ENCODE results near the gene MAGEA3. TPM values are rescaled to one million over a fixed set of nuclear protein-coding genes. Genes with fewer than 3 reads are reported as not detected.
"Not testable (repeated sequence)": the region's sequence is repeated elsewhere in the genome, so short reads cannot be mapped to it uniquely, and the experiment has no call there.

The MAGEA3 gene
- total RNA-seq, 4 donors from 2014 or later = not detected

GRCh38 chrX:152658302-152658701 lies 40.3 kb upstream of the MAGEA3 start:
- no peaks in the 10 kb centered on the region for H3K27me3 ChIP-seq
- no peak overlapping the region for H3K4me3 ChIP-seq
- no peak for DNase-seq (ENCODE audit: low spot score in 2 of 2)
- no peaks in the 10 kb centered on the region for H3K36me3 ChIP-seq
- no peak for TF ChIP-seq EP300 (IDR thresholded peaks at IDR 0.05)
- TF ChIP-seq POLR2AphosphoS5 (IDR thresholded peaks at IDR 0.05) = no peak
- TF ChIP-seq CTCF (IDR thresholded peaks at IDR 0.05) = no peak
- TF ChIP-seq POLR2A (IDR thresholded peaks at IDR 0.05) = no peak
- no peaks in the 10 kb centered on the region for H3K4me1 ChIP-seq
- H3K27ac ChIP-seq = no peak overlapping the region
- 55% methylated on average over 2 of the region's 2 CpGs for WGBS
- H3K9me3 ChIP-seq = no peaks in the 10 kb centered on the region

- Histone ChIP-seq H3K27ac (no peak overlapping the region), H3K36me3 (no peaks in the 10 kb centered on the region), H3K9me3 (no peaks in the 10 kb centered on the region), H3K27me3 (no peaks in the 10 kb centered on the region), H3K4me1 (no peaks in the 10 kb centered on the region), H3K4me3 (no peak overlapping the region)
- no peak for DNase-seq (ENCODE audit: low spot score in 2 of 2)
- WGBS = 50% methylated on average over 3 of the region's 4 CpGs
- TF ChIP-seq POLR2AphosphoS5 (IDR thresholded peaks at IDR 0.05) (no peak), POLR2A (IDR thresholded peaks at IDR 0.05) (no peak), EP300 (IDR thresholded peaks at IDR 0.05) (no peak), CTCF (IDR thresholded peaks at IDR 0.05) (no peak)
These were observed 35.5 kb upstream of the MAGEA3 start for GRCh38 chrX:152663086-152663485.

GRCh38 chrX:152674135-152674534 lies 24.5 kb upstream of the MAGEA3 start:
- Histone ChIP-seq H3K4me3 (no peak overlapping the region), H3K27ac (no peak overlapping the region), H3K9me3 (no peaks in the 10 kb centered on the region), H3K36me3 (no peaks in the 10 kb centered on the region), H3K27me3 (no peaks in the 10 kb centered on the region), H3K4me1 (no peaks in the 10 kb centered on the region)
- TF ChIP-seq POLR2AphosphoS5 (IDR thresholded peaks at IDR 0.05) (no peak), POLR2A (IDR thresholded peaks at IDR 0.05) (no peak)
- 76% methylated on average over 2 of the region's 2 CpGs for WGBS
- DNase-seq (ENCODE audit: low spot score in 2 of 2) = no peak

GRCh38 chrX:152674652-152675051 lies 23.9 kb upstream of the MAGEA3 start:
- 80% methylated on average over 3 of the region's 3 CpGs for WGBS
- not testable (repeated sequence) for H3K9me3 ChIP-seq; H3K4me1 ChIP-seq; H3K4me3 ChIP-seq; DNase-seq (ENCODE audit: low spot score in 2 of 2); H3K36me3 ChIP-seq; H3K27me3 ChIP-seq; H3K27ac ChIP-seq

- H3K36me3 ChIP-seq; DNase-seq (ENCODE audit: low spot score in 2 of 2); H3K4me3 ChIP-seq; H3K27me3 ChIP-seq; H3K4me1 ChIP-seq; H3K9me3 ChIP-seq; H3K27ac ChIP-seq: not testable (repeated sequence)
- WGBS = no CpG with 5 or more reads among the region's 3 CpGs
These were observed 17.6 kb upstream of the MAGEA3 start for GRCh38 chrX:152681012-152681411.

GRCh38 chrX:152700390-152700789 lies 1.8 kb downstream of the MAGEA3 start:
- not testable (repeated sequence) for H3K27me3 ChIP-seq, H3K9me3 ChIP-seq, H3K27ac ChIP-seq, H3K36me3 ChIP-seq, H3K4me3 ChIP-seq, H3K4me1 ChIP-seq
- 100% methylated on average over 3 of the region's 5 CpGs for WGBS
- peak in 1 of 2 donors; percentile 49 for DNase-seq (ENCODE audit: low spot score in 2 of 2)

GRCh38 chrX:152706500-152706899 lies 7.9 kb downstream of the MAGEA3 start:
- not testable (repeated sequence) for H3K4me1 ChIP-seq; H3K4me3 ChIP-seq; H3K36me3 ChIP-seq; H3K27ac ChIP-seq; H3K9me3 ChIP-seq; DNase-seq (ENCODE audit: low spot score in 2 of 2); H3K27me3 ChIP-seq
- WGBS = 80% methylated on average over 1 of the region's 7 CpGs

GRCh38 chrX:152709173-152709572 lies 10.6 kb downstream of the MAGEA3 start, which contains the start of gene CSAG2:
CSAG2 (minus strand) TSS chrX:152709273; CDS start chrX:152709112, 161 bp downstream.
- H3K27ac ChIP-seq; DNase-seq (ENCODE audit: low spot score in 2 of 2); H3K27me3 ChIP-seq; H3K9me3 ChIP-seq; H3K4me1 ChIP-seq; H3K4me3 ChIP-seq; H3K36me3 ChIP-seq: not testable (repeated sequence)
- WGBS = no CpG with 5 or more reads among the region's 2 CpGs

GRCh38 chrX:152713195-152713594 lies 14.6 kb downstream of the MAGEA3 start:
- not testable (repeated sequence) for H3K4me1 ChIP-seq; H3K27ac ChIP-seq; H3K36me3 ChIP-seq; H3K27me3 ChIP-seq; H3K4me3 ChIP-seq; DNase-seq (ENCODE audit: low spot score in 2 of 2); H3K9me3 ChIP-seq
- no CpG with 5 or more reads among the region's 5 CpGs for WGBS

GRCh38 chrX:152713815-152714787 lies 15.5 kb downstream of the MAGEA3 start, which contains the start of gene MAGEA2B:
MAGEA2B (plus strand) TSS chrX:152714628; CDS start chrX:152717107, 2,479 bp downstream.
- no CpG with 5 or more reads among the region's 35 CpGs for WGBS

More at GRCh38 chrX:152713815-152714787, 15.5 kb downstream of the MAGEA3 start, which contains the start of gene MAGEA2B:
- DNase-seq (ENCODE audit: low spot score in 2 of 2); H3K27ac ChIP-seq; H3K4me3 ChIP-seq; H3K9me3 ChIP-seq; H3K4me1 ChIP-seq; H3K27me3 ChIP-seq; H3K36me3 ChIP-seq: not testable (repeated sequence)

Measured in suprapubic skin (tissue), 4 donors.